ENCODE results near the gene TMEM117. TPM values are rescaled to one million over a fixed set of nuclear protein-coding genes. Genes with fewer than 3 reads are reported as not detected.

TMEM117 gene
- total RNA-seq, 1 experiment from 2014 or later: 1.1 TPM

DNA sequence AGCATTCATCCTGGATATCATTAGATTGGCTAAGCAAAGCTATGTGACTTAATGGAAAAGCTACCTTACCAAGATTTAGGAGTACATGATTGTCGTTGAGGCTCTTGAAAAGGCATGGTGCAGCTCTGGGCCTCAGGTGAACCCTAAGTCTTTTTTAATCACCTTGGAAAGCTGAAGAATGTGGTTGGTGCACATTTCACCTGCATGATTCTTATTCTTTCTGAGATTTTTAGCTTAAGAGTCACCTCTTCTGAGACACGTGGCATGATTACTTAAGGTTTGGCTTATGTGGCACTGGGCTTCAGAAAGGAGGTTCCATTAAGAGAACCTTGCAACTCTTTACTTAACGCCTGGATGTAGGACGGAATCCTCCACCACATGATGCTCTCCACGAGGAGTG lies 498.5 kb downstream of the TMEM117 start:
- DNase-seq: no peak
- Mint-ChIP-seq H3K27ac (ENCODE audit: unreplicated experiment) (no peak overlapping the region), H3K36me3 (ENCODE audit: insufficient read depth, unreplicated experiment) (no peaks in the 10 kb centered on the region), H3K27me3 (ENCODE audit: unreplicated experiment) (no peaks in the 10 kb centered on the region), H3K4me3 (ENCODE audit: low read depth, unreplicated experiment) (no peak overlapping the region), H3K4me1 (ENCODE audit: low read depth, unreplicated experiment) (no peaks in the 10 kb centered on the region), H3K9me3 (ENCODE audit: low read depth, unreplicated experiment) (no peaks in the 10 kb centered on the region)
- CTCF ChIA-PET: no interaction called here
- no TSS peak for BruUV-seq (replicated peaks)
- TF ChIP-seq, protein P1, sequence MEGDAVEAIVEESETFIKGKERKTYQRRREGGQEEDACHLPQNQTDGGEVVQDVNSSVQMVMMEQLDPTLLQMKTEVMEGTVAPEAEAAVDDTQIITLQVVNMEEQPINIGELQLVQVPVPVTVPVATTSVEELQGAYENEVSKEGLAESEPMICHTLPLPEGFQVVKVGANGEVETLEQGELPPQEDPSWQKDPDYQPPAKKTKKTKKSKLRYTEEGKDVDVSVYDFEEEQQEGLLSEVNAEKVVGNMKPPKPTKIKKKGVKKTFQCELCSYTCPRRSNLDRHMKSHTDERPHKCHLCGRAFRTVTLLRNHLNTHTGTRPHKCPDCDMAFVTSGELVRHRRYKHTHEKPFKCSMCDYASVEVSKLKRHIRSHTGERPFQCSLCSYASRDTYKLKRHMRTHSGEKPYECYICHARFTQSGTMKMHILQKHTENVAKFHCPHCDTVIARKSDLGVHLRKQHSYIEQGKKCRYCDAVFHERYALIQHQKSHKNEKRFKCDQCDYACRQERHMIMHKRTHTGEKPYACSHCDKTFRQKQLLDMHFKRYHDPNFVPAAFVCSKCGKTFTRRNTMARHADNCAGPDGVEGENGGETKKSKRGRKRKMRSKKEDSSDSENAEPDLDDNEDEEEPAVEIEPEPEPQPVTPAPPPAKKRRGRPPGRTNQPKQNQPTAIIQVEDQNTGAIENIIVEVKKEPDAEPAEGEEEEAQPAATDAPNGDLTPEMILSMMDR (IDR thresholded peaks at IDR 0.05; ENCODE audit: unreplicated experiment): no peak
- intact Hi-C loops (cut with micrococcal nuclease; ENCODE audit: unreplicated experiment): no loop called here

- Mint-ChIP-seq H3K4me1 (ENCODE audit: low read depth, unreplicated experiment) (no peaks in the 10 kb centered on the region), H3K36me3 (ENCODE audit: insufficient read depth, unreplicated experiment) (peaks cover 3% of the 10 kb centered on the region), H3K27me3 (ENCODE audit: unreplicated experiment) (no peaks in the 10 kb centered on the region), H3K4me3 (ENCODE audit: low read depth, unreplicated experiment) (no peak overlapping the region), H3K27ac (ENCODE audit: unreplicated experiment) (no peak overlapping the region), H3K9me3 (ENCODE audit: low read depth, unreplicated experiment) (no peaks in the 10 kb centered on the region)
- DNase-seq: no peak
- intact Hi-C loops (cut with micrococcal nuclease; ENCODE audit: unreplicated experiment): no loop called here
- TF ChIP-seq, protein P1 (IDR thresholded peaks at IDR 0.05; ENCODE audit: unreplicated experiment): no peak
- CTCF ChIA-PET: no interaction called here
- no TSS peak for BruUV-seq (replicated peaks)
These were observed 499.1 kb downstream of the TMEM117 start for GRCh38 chr12:44335030-44335429.

GRCh38 chr12:44336577-44336976 lies 500.7 kb downstream of the TMEM117 start:
- CTCF ChIA-PET: no interaction called here
- no peak overlapping the region for H3K27ac Mint-ChIP-seq (ENCODE audit: unreplicated experiment)
- intact Hi-C loops (cut with micrococcal nuclease; ENCODE audit: unreplicated experiment): no loop called here
- H3K4me1 Mint-ChIP-seq (ENCODE audit: low read depth, unreplicated experiment): no peaks in the 10 kb centered on the region
- H3K27me3 Mint-ChIP-seq (ENCODE audit: unreplicated experiment): no peaks in the 10 kb centered on the region
- no TSS peak for BruUV-seq (replicated peaks)
- no peak overlapping the region for H3K4me3 Mint-ChIP-seq (ENCODE audit: low read depth, unreplicated experiment)
- no peaks in the 10 kb centered on the region for H3K9me3 Mint-ChIP-seq (ENCODE audit: low read depth, unreplicated experiment)
- DNase-seq: no peak
- TF ChIP-seq, protein P1 (IDR thresholded peaks at IDR 0.05; ENCODE audit: unreplicated experiment): no peak
- peaks cover 5% of the 10 kb centered on the region for H3K36me3 Mint-ChIP-seq (ENCODE audit: insufficient read depth, unreplicated experiment)

DNA sequence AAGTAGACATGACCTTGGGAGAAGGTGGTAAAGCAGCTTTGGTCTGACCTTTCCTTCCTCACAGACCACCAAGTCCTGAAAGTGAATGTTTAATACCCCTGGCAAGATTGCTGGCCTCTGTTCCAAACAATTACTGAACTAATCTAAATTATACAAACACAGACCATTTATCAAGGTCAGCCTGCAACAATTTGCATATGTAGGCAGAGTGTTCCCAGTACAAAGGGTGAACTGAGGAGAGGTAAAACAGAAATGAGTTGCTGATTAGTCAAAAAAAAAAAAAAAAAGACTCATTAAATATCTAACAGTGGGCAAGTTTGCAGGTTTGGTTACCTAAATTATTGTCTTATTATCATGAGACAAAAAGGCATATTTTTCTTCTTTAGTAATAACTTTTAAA lies 506.5 kb downstream of the TMEM117 start:
- H3K9me3 Mint-ChIP-seq (ENCODE audit: low read depth, unreplicated experiment): no peaks in the 10 kb centered on the region
- H3K36me3 Mint-ChIP-seq (ENCODE audit: insufficient read depth, unreplicated experiment): peaks cover 5% of the 10 kb centered on the region
- TF ChIP-seq, protein P1 (IDR thresholded peaks at IDR 0.05; ENCODE audit: unreplicated experiment): no peak
- CTCF ChIA-PET: no interaction called here
- intact Hi-C loops (cut with micrococcal nuclease; ENCODE audit: unreplicated experiment): no loop called here
- no peak overlapping the region for H3K4me3 Mint-ChIP-seq (ENCODE audit: low read depth, unreplicated experiment)
- H3K27ac Mint-ChIP-seq (ENCODE audit: unreplicated experiment): no peak overlapping the region
- no TSS peak for BruUV-seq (replicated peaks)
- DNase-seq: no peak
- H3K27me3 Mint-ChIP-seq (ENCODE audit: unreplicated experiment): no peaks in the 10 kb centered on the region
- H3K4me1 Mint-ChIP-seq (ENCODE audit: low read depth, unreplicated experiment): no peaks in the 10 kb centered on the region
